Choroid plexus epithelial cell (primary cell): ENCODE data around the gene PTPRN.
A peak's percentile ranks its signal among the peaks of the same experiment; 100 is the strongest.
"Not testable (repeated sequence)": the region's sequence is repeated elsewhere in the genome, so short reads cannot be mapped to it uniquely, and the experiment has no call there.

Source experiments
- DNase-seq: peaks from one replicate; pipeline ENCODE4 v3.0.0-alpha.2; 2010; ENCODE audit warnings: low read depth
- H3K4me3 ChIP-seq: 2 replicates; pipeline ENCODE4 v1.5.1; 2011; ENCODE audit warnings: low read depth, mild to moderate bottlenecking, control low read depth, low read length, moderate library complexity
- TF ChIP-seq, protein P1 (sequence below): conservative IDR thresholded peaks from 2 replicates; pipeline ENCODE4 v1.5.1; 2011; ENCODE audit warnings: low read depth, mild to moderate bottlenecking, control low read depth, inconsistent platforms, low read length, moderate library complexity

PTPRN gene

DNA sequence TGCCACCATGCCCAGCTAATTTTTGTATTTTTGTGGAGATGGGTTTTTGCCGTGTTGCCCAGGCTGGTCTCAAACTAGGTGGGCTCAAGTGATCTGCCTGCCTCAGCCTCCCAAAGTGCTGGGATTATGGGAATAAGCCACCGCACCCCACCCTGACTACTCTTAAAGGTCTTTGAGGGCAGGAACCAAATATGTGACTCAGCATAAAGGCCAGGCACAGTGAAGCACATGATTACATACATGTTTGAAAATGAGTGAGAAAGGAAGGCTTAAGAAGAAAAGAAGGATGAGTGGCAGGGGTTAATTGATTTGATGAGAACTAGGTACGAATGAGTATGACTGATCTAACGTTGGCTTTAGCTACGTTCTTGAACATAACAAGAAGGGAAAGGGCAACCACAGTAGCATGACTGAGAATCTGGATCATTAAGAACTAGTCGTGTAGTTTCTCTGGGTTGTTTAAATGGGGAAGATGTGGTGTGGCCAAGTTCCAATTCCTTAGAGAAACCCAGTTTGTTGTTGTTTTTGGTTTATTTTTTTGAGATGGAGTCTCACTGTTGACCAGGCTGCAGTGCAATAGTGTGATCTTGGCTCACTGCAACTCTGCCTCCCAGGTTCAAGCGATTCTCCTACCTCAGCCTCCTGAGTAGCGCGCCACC lies 16.6 kb upstream of the PTPRN start:
- H3K4me3 ChIP-seq = no peak overlapping the region
- TF ChIP-seq, protein P1, sequence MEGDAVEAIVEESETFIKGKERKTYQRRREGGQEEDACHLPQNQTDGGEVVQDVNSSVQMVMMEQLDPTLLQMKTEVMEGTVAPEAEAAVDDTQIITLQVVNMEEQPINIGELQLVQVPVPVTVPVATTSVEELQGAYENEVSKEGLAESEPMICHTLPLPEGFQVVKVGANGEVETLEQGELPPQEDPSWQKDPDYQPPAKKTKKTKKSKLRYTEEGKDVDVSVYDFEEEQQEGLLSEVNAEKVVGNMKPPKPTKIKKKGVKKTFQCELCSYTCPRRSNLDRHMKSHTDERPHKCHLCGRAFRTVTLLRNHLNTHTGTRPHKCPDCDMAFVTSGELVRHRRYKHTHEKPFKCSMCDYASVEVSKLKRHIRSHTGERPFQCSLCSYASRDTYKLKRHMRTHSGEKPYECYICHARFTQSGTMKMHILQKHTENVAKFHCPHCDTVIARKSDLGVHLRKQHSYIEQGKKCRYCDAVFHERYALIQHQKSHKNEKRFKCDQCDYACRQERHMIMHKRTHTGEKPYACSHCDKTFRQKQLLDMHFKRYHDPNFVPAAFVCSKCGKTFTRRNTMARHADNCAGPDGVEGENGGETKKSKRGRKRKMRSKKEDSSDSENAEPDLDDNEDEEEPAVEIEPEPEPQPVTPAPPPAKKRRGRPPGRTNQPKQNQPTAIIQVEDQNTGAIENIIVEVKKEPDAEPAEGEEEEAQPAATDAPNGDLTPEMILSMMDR = no peak
- DNase-seq = no peak

DNA sequence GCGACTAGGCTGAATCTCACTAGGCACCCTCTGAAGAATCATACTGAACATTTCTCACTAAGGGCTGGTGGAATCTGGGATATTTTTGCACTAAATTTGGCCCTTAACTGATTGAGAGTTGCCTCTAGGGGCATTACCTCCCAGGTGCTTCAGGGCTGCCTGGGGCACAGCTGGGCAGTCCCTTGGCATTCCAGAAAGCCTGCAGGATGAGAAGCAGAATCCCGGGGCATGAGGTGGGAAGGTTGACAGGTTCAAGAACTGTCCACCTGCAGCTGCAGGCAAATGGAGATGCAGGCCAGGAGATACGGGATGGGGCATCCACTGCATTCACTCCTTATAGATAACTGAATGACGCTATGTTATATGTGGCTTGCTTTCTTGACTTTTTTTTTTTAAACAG lies 15.9 kb upstream of the PTPRN start:
- H3K4me3 ChIP-seq = no peak overlapping the region
- TF ChIP-seq, protein P1 = no peak
- DNase-seq = no peak

- TF ChIP-seq, protein P1 = no peak
- DNase-seq = no peak
- H3K4me3 ChIP-seq = no peak overlapping the region
These were observed 14.2 kb upstream of the PTPRN start for GRCh38 chr2:219323434-219323833.

DNA sequence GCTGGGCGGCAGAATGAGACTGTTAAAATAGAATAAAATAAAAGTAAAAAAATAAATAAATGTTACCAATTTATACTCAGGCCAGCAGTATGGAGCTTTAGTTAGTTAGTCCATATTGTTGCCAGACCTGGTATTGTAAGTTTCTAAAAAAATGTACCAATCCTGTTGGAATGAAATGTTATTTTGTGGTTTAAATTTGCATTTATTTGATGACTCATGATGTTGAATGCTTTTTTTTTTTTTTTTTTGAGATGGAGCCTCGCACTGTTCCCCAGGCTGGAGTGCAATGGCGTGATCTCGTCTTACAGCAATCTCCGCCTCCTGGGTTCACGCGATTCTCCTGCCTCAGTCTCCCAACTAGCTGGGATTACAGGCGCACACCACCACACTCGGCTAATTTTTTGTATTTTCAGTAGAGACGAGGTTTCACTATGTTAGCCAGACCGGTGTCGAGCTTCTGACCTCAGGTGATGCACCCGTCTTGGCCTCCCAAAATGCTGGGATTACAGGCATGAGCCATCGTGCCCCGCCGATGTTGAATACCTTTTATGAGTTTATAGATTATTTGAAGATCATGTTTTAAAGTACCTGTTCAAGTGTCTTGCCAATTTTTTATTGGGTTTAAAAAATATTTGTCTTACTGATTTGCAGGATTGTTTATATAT lies 5.7 kb upstream of the PTPRN start:
- no peak overlapping the region for H3K4me3 ChIP-seq
- TF ChIP-seq, protein P1 = no peak
- DNase-seq = no peak

DNA sequence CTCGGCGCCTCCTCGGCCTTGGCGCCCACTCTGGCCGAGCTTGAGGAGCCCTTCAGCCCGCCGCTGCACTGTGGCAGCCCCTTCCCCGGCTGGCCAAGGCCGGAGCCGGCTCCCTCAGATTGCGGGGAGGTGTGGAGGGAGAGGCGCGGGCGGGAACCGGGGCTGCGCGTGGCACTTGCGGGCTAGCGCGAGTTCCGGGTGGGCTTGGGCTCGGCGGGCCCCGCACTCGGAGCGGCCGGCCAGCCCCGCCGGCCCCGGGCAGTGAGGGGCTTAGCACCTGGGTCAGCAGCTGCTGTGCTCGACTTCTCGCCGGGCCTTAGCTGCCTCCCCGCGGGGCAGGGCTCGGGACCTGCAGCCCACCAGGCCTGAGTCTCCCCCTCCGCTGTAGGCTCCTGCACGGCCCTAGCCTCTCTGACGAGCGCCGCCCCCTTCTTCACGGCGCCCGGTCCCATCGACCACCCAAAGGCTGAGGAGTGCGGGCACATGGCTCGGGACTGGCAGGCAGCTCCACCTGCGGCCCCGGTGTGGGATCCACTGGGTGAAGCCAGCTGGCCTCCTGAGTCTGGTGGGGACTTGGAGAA lies 3.6 kb upstream of the PTPRN start:
- H3K4me3 ChIP-seq, DNase-seq: not testable (repeated sequence)

- TF ChIP-seq, protein P1 = no peak
- no peak overlapping the region for H3K4me3 ChIP-seq
- DNase-seq = peak; percentile 63
These were observed 779 bp downstream of the PTPRN start for GRCh38 chr2:219308142-219309101.

DNA sequence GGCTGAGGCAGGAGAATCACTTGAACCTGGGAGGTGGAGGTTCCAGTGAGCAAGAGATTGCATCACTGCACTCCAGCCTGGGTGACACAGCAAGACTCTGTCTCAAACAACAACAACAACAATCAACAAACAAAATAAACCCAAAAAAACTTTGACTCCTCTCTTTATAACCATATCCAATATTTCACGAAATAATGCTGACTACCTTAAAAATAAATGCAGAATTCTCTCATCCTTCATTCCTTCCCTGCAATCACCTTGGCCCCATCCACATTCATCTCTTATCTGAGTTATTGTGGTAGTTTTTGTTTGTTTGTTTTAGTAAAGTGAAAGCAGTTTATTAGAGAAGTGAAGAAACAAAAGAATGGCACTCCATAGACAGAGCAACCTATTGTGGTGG lies 3.2 kb downstream of the PTPRN start:
- DNase-seq = no peak
- TF ChIP-seq, protein P1 = no peak
- no peak overlapping the region for H3K4me3 ChIP-seq
